Panc1 (cell line): Measurements from ENCODE around the gene CISD3. TPM values are rescaled to one million over a fixed set of nuclear protein-coding genes. Genes with fewer than 3 reads are reported as not detected.

Source experiments
- ATAC-seq: fragments of 200-7000 bp; cut with Tn5 transposase; 2 replicates; pipeline ENCODE4 v1.9.1; 2020; ENCODE audit warnings: mild to moderate bottlenecking, moderate library complexity
- BruUV-seq: library from RNA; stranded (reverse); fragments of 400-500 nt; replicated peaks from 2 replicates; lab custom pipeline; 2021; lab: Mats Ljungman, UMichigan
- CTCF ChIA-PET: fragments of 300-600 bp; sonication (Branson Sonifier 250); formaldehyde crosslinking; loops from one replicate; lab custom pipeline; 2022; ENCODE audit warnings: antibody characterized with exemption; lab: Charles Lee
- POLR2A ChIA-PET: fragments of 300-600 bp; sonication (Branson Sonifier 250); formaldehyde crosslinking; loops from one replicate; lab custom pipeline; 2022; ENCODE audit warnings: antibody characterized with exemption; lab: Charles Lee
- DNase-seq: peaks from one replicate; pipeline ENCODE4 v3.0.0-alpha.2; 2010; ENCODE audit warnings: low read depth, low spot score
- H3K27ac ChIP-seq: 2 replicates; pipeline ENCODE4 v1.5.1; 2011; ENCODE audit warnings: mild to moderate bottlenecking, low read length, inconsistent platforms
- H3K27me3 ChIP-seq: fragments of 200-500 bp; sonication (Bioruptor generic); 2 replicates; pipeline ENCODE4 v1.6.0; 2014; ENCODE audit warnings: low read length, inconsistent platforms; ENCODE audit not compliant: control insufficient read depth, insufficient read depth
- H3K36me3 ChIP-seq: fragments of 200-500 bp; sonication (Bioruptor generic); 2 replicates; pipeline ENCODE4 v1.5.1; 2014; ENCODE audit warnings: inconsistent platforms, mild to moderate bottlenecking, low read length, moderate library complexity; ENCODE audit not compliant: control insufficient read depth, insufficient read depth
- H3K4me1 ChIP-seq: 2 replicates; pipeline ENCODE4 v1.5.1; 2011; ENCODE audit warnings: inconsistent platforms, mild to moderate bottlenecking, low read length, moderate library complexity; ENCODE audit not compliant: control insufficient read depth, insufficient read depth
- H3K4me3 ChIP-seq, 2 experiments: 2 replicates each; pipeline ENCODE4 v1.5.1; 2011 to 2012; ENCODE audit warnings: low read depth in 2 of 2, low read length in 2 of 2, mild to moderate bottlenecking in 2 of 2, inconsistent platforms in 1 of 2, moderate library complexity in 1 of 2
- H3K9me3 ChIP-seq: fragments of 200-500 bp; sonication (Bioruptor generic); 2 replicates; pipeline ENCODE4 v1.5.1; 2014; ENCODE audit warnings: low read depth, mild to moderate bottlenecking, inconsistent platforms, low read length, moderate library complexity; ENCODE audit not compliant: control insufficient read depth, insufficient read depth
- CTCF ChIP-seq: fragments of 450-650 bp; IDR thresholded peaks from 2 replicates; pipeline ENCODE4 v1.5.1; 2017; ENCODE audit warnings: mild to moderate bottlenecking
- POLR2AphosphoS5 ChIP-seq: IDR thresholded peaks from 2 replicates; pipeline ENCODE4 v1.6.1; 2012; ENCODE audit warnings: mild to moderate bottlenecking, low read depth, low read length, moderate library complexity
- REST ChIP-seq, 2 experiments: IDR thresholded peaks; 2 replicates each; pipeline ENCODE4 v1.6.1; 2011 to 2012; ENCODE audit warnings: low read depth in 2 of 2, control low read depth in 1 of 2, low read length in 1 of 2, mild to moderate bottlenecking in 1 of 2, moderate library complexity in 1 of 2; ENCODE audit not compliant: insufficient read depth in 1 of 2
- SIN3A ChIP-seq: IDR thresholded peaks from 2 replicates; pipeline ENCODE4 v1.6.1; 2012; ENCODE audit warnings: low read depth, mild to moderate bottlenecking, low read length, moderate library complexity, borderline replicate concordance; ENCODE audit not compliant: insufficient read depth
- TCF7L2 ChIP-seq: IDR thresholded peaks from 2 replicates; pipeline ENCODE4 v1.6.1; 2011; ENCODE audit warnings: mild to moderate bottlenecking, low read depth, low read length, inconsistent platforms
- in situ Hi-C: cut with HindIII; loops from 2 replicates; pipeline ENCODE4 v1.10.0; 2016; ENCODE audit warnings: low sequenced_read_pairs, low pct_unique_long_range_greater_than_20kb
- intact Hi-C: fragments of 100-400 bp; cut with micrococcal nuclease; formaldehyde crosslinking; loops from one replicate; pipeline ENCODE4 v1.10.0; 2022; ENCODE audit not compliant: unreplicated experiment
- total RNA-seq: library from RNA; stranded (reverse); gene quantifications from one replicate; pipeline ENCODE4 v1.2.1, GENCODE V29; 2021; ENCODE audit not compliant: unreplicated experiment

Gene CISD3
- total RNA-seq, 1 experiment from 2014 or later: 45.0 TPM

- peak; percentile 33 for ATAC-seq
- no peak for DNase-seq
- no TSS peak for BruUV-seq
- intact Hi-C loops: no loop called here
- no peak overlapping the region for H3K27ac ChIP-seq
- ChIA-PET CTCF (no interaction called here), POLR2A (interaction anchor here (0.6 kb wide), 1 partner anchor 159 kb away, joined by 7 read pairs; no protein-coding TSS in a partner anchor)
- no peaks in the 10 kb centered on the region; the same call in 1 of the 2 replicates for H3K36me3 ChIP-seq
- H3K4me1 ChIP-seq: peaks cover 10% of the 10 kb centered on the region
- no peaks in the 10 kb centered on the region for H3K9me3 ChIP-seq
- no peak for TF ChIP-seq REST (IDR thresholded peaks at IDR 0.05; ENCODE audit: insufficient read depth in 1 of 2, low read depth in 2 of 2, low read length in 1 of 2)
- TF ChIP-seq SIN3A: 0 out of 2 replicates have a peak, but pooled peaks have one; percentile 11
- no peak for TF ChIP-seq TCF7L2
- TF ChIP-seq POLR2AphosphoS5: no peak
- no peak for TF ChIP-seq CTCF
- in situ Hi-C loops: no loop called here
- no peaks in the 10 kb centered on the region for H3K27me3 ChIP-seq
- H3K4me3 ChIP-seq: peak overlapping the region; percentile 67 to 79
Observed at GRCh38 chr17:38705523-38705802, 24.7 kb upstream of the CISD3 start.

GRCh38 chr17:38705803-38706504 lies 24.2 kb upstream of the CISD3 start:
- ChIA-PET CTCF (no interaction called here), POLR2A (interaction anchor here (0.6 kb wide), 2 partner anchors 159 to 193 kb away, joined by 3 to 7 read pairs; no protein-coding TSS in a partner anchor)
- H3K9me3 ChIP-seq: no peaks in the 10 kb centered on the region
- H3K27ac ChIP-seq: peak overlapping the region; percentile 66
- in situ Hi-C loops (no loop called here), intact Hi-C loops (no loop called here)
- no peaks in the 10 kb centered on the region for H3K27me3 ChIP-seq
- BruUV-seq: no TSS peak
- peak overlapping the region; percentile 67 to 79 for H3K4me3 ChIP-seq
- no peaks in the 10 kb centered on the region; the same call in 1 of the 2 replicates for H3K36me3 ChIP-seq
- ATAC-seq (0 out of 2 replicates have a peak, but pooled peaks have one; percentile 2), DNase-seq (no peak)
- H3K4me1 ChIP-seq: peaks cover 8% of the 10 kb centered on the region
- TF ChIP-seq TCF7L2 (no peak), CTCF (no peak), REST (IDR thresholded peaks at IDR 0.05; ENCODE audit: insufficient read depth in 1 of 2, low read depth in 2 of 2, low read length in 1 of 2) (no peak), POLR2AphosphoS5 (no peak), SIN3A (no peak)
